Measurements from ENCODE around the gene LARP4B.

DNA sequence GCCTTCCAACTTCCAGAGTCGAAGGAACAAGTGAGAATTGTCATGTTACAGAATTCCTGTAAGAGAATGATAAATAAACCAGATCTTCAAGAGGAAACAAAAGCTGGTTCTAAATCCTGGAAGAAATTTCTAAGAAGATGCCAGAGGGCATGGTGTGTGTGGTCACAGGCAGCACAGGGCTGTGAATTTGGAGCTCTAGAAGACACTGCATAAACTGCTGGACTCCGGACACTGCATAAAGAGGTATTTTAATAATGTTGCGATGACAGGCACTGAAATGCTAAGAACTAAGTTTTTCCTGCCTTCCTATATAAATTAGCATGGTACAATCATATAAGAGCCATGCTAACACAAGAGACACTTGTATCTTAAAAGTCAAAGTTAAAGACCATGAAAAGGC lies 86.0 kb downstream of the LARP4B start:
- TF ChIP-seq CTCF (IDR thresholded peaks at IDR 0.05) (no peak), POLR2A (IDR thresholded peaks at IDR 0.05) (no peak)
